Liver (tissue), 9 donors: ENCODE results near the gene TSSK2. TPM values are rescaled to one million over a fixed set of nuclear protein-coding genes. Genes with fewer than 3 reads are reported as not detected.

ENCODE experiments used
- DNase-seq: peaks from one replicate; pipeline ENCODE4 v3.0.0-alpha.2; 2017; ENCODE audit warnings: low spot score
- H3K27ac ChIP-seq, 2 donors: one replicate each; pipeline ENCODE4 v1.7.0; 2013; ENCODE audit warnings: inconsistent platforms in 2 of 2, low read length in 2 of 2, control low read depth in 1 of 2, low read depth in 1 of 2, mild to moderate bottlenecking in 1 of 2
- H3K27me3 ChIP-seq, 4 donors: one replicate each; pipeline versions ENCODE4 v1.6.1 to v1.7.0; 2013; ENCODE audit warnings: low read length in 3 of 4, inconsistent platforms in 1 of 4, mild to moderate bottlenecking in 1 of 4, moderate library complexity in 1 of 4; ENCODE audit not compliant: control insufficient read depth in 4 of 4, insufficient read depth in 4 of 4
- H3K36me3 ChIP-seq, 4 donors: one replicate each; pipeline versions ENCODE4 v1.6.1 to v1.7.0; 2013; ENCODE audit warnings: low read length in 3 of 4, mild to moderate bottlenecking in 3 of 4, low read depth in 1 of 4, moderate library complexity in 1 of 4; ENCODE audit not compliant: control insufficient read depth in 4 of 4, insufficient read depth in 3 of 4
- H3K4me1 ChIP-seq, 4 donors: one replicate each; pipeline versions ENCODE4 v1.6.1 to v1.7.0; 2013; ENCODE audit warnings: low read length in 3 of 4, mild to moderate bottlenecking in 3 of 4, moderate library complexity in 1 of 4; ENCODE audit not compliant: control insufficient read depth in 4 of 4, insufficient read depth in 4 of 4
- H3K4me3 ChIP-seq, 3 donors: one replicate each; pipeline versions ENCODE4 v1.6.1 to v1.7.0; 2013; ENCODE audit warnings: low read length in 3 of 3, control low read depth in 1 of 3, low read depth in 1 of 3, mild to moderate bottlenecking in 1 of 3
- H3K9ac ChIP-seq, 2 donors: one replicate each; pipeline ENCODE4 v1.7.0; 2013; ENCODE audit warnings: low read length in 2 of 2, mild to moderate bottlenecking in 2 of 2, moderate library complexity in 2 of 2, control low read depth in 1 of 2, low read depth in 1 of 2
- H3K9me3 ChIP-seq, 4 donors: one replicate each; pipeline versions ENCODE4 v1.6.1 to v1.7.0; 2013; ENCODE audit warnings: low read length in 3 of 4; ENCODE audit not compliant: control insufficient read depth in 4 of 4
- EGR1 ChIP-seq, 2 donors: IDR thresholded peaks; 2 replicates each; pipeline ENCODE4 v1.6.1; 2016 to 2018; ENCODE audit warnings: antibody characterized with exemption in 2 of 2, low read depth in 2 of 2
- FOXA1 ChIP-seq: IDR thresholded peaks from 2 replicates; pipeline ENCODE4 v1.6.1; 2016; ENCODE audit warnings: antibody characterized with exemption
- FOXA2 ChIP-seq: IDR thresholded peaks from 2 replicates; pipeline ENCODE4 v1.6.1; 2016; ENCODE audit warnings: antibody characterized with exemption
- GABPA ChIP-seq, 2 donors: IDR thresholded peaks in 1 of 2; conservative IDR thresholded peaks in 1 of 2; 2 replicates each; pipeline ENCODE4 v1.6.1; 2016; ENCODE audit warnings: antibody characterized with exemption in 2 of 2, mild to moderate bottlenecking in 1 of 2, moderate library complexity in 1 of 2
- HNF4A ChIP-seq, 2 donors: conservative IDR thresholded peaks; 2 replicates each; pipeline ENCODE4 v1.6.1; 2016; ENCODE audit warnings: antibody characterized with exemption in 2 of 2, mild to moderate bottlenecking in 2 of 2
- HNF4G ChIP-seq: IDR thresholded peaks from 2 replicates; pipeline ENCODE4 v1.6.1; 2016; ENCODE audit warnings: antibody characterized with exemption
- JUND ChIP-seq, 2 donors: IDR thresholded peaks; 2 replicates each; pipeline ENCODE4 v1.6.1; 2016; ENCODE audit warnings: antibody characterized with exemption in 2 of 2
- MAX ChIP-seq: IDR thresholded peaks from 2 replicates; pipeline ENCODE4 v1.6.1; 2016; ENCODE audit warnings: antibody characterized with exemption
- NR2F2 ChIP-seq: IDR thresholded peaks from 2 replicates; pipeline ENCODE4 v1.6.1; 2016; ENCODE audit warnings: antibody characterized with exemption
- RAD21 ChIP-seq, 2 donors: IDR thresholded peaks; 2 replicates each; pipeline ENCODE4 v1.6.1; 2016; ENCODE audit warnings: antibody characterized with exemption in 2 of 2, mild to moderate bottlenecking in 2 of 2
- RXRA ChIP-seq, 2 donors: IDR thresholded peaks; 2 replicates each; pipeline ENCODE4 v1.6.1; 2017 to 2018; ENCODE audit warnings: antibody characterized with exemption in 2 of 2, mild to moderate bottlenecking in 1 of 2
- SP1 ChIP-seq: IDR thresholded peaks from 2 replicates; pipeline ENCODE4 v1.6.1; 2018; ENCODE audit warnings: antibody characterized with exemption, mild to moderate bottlenecking
- TAF1 ChIP-seq: conservative IDR thresholded peaks from 2 replicates; pipeline ENCODE4 v1.6.1; 2016; ENCODE audit warnings: antibody characterized with exemption, mild to moderate bottlenecking
- YY1 ChIP-seq: IDR thresholded peaks from 2 replicates; pipeline ENCODE4 v1.6.1; 2016; ENCODE audit warnings: antibody characterized with exemption, mild to moderate bottlenecking
- ZBTB33 ChIP-seq: IDR thresholded peaks from 2 replicates; pipeline ENCODE4 v1.6.1; 2016; ENCODE audit warnings: antibody characterized with exemption
- WGBS: extraction: QIAGEN DNeasy Blood & Tissue Kit; methylation state at CpG from one replicate; pipeline ENCODE4 v1.1.7; 2013; 5-methylcytosine and 5-hydroxymethylcytosine counted together
- polyA plus RNA-seq, 2 donors: library from polyadenylated mRNA; stranded (reverse) in 1 of 2; unstranded in 1 of 2; fragments of 200-250 nt in 1 of 2; fragments of >200 nt in 1 of 2; fragmentation: Nextera tagmentation in 1 of 2; extraction: Ambion mirVana in 1 of 2; gene quantifications; one replicate each; pipeline versions ENCODE4 v1.2.1 to v1.2.3, GENCODE V29; 2013 to 2015
- total RNA-seq, 2 donors: library from RNA; depleted of rRNA; stranded (reverse); fragments of >200 nt; gene quantifications; one replicate each; pipeline ENCODE4 v1.2.3, GENCODE V29; 2014
- TF ChIP-seq, protein P1 (sequence below): IDR thresholded peaks from 2 replicates; pipeline ENCODE4 v1.6.1; 2016; ENCODE audit warnings: antibody characterized with exemption, mild to moderate bottlenecking
- TF ChIP-seq, protein P2 (sequence below): IDR thresholded peaks from 2 replicates; pipeline ENCODE4 v1.6.1; 2016; ENCODE audit warnings: antibody characterized with exemption
- TF ChIP-seq, protein P3 (sequence below): fragments of 150-350 bp; IDR thresholded peaks from 2 replicates; pipeline ENCODE4 v1.5.1; 2017; ENCODE audit warnings: improper control_type of control experiment, low read depth, low read length; ENCODE audit not compliant: missing input control
- donor health status: healthy.
- donor health status: healthy.
- donor health status: healthy.
- donor health status: healthy.
- donor health status: healthy.

The TSSK2 gene
- total and polyA plus RNA-seq, 4 donors, result 0.08 TPM; not detected in 3

DNA sequence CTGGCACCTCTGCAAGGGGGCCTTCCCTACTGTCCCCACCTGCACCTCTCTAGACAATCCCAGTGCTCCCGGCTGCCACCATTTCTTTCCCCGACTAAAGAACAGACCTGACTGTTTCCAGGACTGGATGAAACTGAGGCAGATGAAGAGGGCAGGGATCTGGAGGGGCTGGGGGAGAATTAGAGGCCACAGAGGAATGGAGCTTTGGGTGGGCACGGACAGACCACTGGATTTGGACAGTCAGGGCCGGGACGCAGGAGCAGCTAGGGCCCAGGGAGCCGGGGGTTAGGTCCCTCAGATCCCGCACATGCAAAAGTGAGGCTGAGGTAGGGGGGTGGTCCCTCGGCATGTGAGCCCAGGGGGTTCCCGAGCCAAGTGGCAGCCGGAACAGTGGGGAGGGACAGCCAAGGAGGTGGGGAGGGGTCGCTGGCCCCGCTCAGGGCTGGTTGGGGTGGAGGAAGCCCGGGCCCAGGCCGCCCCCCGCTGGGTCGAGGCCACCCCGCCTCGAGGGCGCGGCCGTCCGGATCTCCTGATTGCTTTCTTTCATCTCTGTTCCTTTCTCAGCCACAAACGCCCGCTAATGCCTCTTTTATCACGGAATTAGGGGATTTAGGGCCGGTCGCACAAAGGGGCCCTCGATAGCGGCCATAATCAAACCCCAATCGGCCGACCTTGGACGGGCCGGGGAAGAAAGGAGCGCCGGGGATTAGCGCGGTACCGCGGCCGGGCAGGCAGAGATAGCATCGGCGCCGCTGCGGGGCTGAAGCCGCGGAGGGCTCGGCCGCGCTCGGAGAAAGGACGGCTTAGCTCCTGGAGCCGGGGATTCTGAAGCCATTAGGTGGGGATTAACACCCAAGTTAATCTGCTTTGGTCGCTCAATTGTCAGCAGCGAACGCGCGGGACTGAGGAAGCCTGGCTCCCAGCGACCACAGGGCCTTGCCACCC lies 38.2 kb downstream of the TSSK2 start:
- Histone ChIP-seq H3K9me3 (no peaks in the 10 kb centered on the region), H3K27me3 (peaks cover 0 to 9% (median 3%) of the 10 kb centered on the region in 4 donors), H3K36me3 (no peaks in the 10 kb centered on the region), H3K9ac (no peak overlapping the region), H3K4me3 (peak overlapping the region in 1 of 3 donors; percentile 24), H3K27ac (no peak overlapping the region), H3K4me1 (peaks cover 17 to 43% (median 32%) of the 10 kb centered on the region in 4 donors)
- DNase-seq, result no peak
- WGBS, result 7% methylated on average over 58 of the region's 58 CpGs
- TF ChIP-seq, protein P1, sequence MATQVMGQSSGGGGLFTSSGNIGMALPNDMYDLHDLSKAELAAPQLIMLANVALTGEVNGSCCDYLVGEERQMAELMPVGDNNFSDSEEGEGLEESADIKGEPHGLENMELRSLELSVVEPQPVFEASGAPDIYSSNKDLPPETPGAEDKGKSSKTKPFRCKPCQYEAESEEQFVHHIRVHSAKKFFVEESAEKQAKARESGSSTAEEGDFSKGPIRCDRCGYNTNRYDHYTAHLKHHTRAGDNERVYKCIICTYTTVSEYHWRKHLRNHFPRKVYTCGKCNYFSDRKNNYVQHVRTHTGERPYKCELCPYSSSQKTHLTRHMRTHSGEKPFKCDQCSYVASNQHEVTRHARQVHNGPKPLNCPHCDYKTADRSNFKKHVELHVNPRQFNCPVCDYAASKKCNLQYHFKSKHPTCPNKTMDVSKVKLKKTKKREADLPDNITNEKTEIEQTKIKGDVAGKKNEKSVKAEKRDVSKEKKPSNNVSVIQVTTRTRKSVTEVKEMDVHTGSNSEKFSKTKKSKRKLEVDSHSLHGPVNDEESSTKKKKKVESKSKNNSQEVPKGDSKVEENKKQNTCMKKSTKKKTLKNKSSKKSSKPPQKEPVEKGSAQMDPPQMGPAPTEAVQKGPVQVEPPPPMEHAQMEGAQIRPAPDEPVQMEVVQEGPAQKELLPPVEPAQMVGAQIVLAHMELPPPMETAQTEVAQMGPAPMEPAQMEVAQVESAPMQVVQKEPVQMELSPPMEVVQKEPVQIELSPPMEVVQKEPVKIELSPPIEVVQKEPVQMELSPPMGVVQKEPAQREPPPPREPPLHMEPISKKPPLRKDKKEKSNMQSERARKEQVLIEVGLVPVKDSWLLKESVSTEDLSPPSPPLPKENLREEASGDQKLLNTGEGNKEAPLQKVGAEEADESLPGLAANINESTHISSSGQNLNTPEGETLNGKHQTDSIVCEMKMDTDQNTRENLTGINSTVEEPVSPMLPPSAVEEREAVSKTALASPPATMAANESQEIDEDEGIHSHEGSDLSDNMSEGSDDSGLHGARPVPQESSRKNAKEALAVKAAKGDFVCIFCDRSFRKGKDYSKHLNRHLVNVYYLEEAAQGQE, result no peak
- TF ChIP-seq SP1 (no peak), GABPA (IDR thresholded peaks at IDR 0.05 in 1 of 2, conservative IDR thresholded peaks at IDR 0.05 in 1 of 2) (no peak), JUND (IDR thresholded peaks at IDR 0.05) (no peak), RAD21 (IDR thresholded peaks at IDR 0.05) (no peak), ZBTB33 (no peak), MAX (no peak), NR2F2 (no peak), FOXA1 (no peak), EGR1 (IDR thresholded peaks at IDR 0.05; ENCODE audit: low read depth in 2 of 2) (no peak), TAF1 (no peak), YY1 (no peak), HNF4G (no peak), RXRA (IDR thresholded peaks at IDR 0.05) (no peak), HNF4A (conservative IDR thresholded peaks at IDR 0.05) (no peak), FOXA2 (no peak)
- TF ChIP-seq, protein P2, sequence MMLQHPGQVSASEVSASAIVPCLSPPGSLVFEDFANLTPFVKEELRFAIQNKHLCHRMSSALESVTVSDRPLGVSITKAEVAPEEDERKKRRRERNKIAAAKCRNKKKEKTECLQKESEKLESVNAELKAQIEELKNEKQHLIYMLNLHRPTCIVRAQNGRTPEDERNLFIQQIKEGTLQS, result no peak
- TF ChIP-seq, protein P3, sequence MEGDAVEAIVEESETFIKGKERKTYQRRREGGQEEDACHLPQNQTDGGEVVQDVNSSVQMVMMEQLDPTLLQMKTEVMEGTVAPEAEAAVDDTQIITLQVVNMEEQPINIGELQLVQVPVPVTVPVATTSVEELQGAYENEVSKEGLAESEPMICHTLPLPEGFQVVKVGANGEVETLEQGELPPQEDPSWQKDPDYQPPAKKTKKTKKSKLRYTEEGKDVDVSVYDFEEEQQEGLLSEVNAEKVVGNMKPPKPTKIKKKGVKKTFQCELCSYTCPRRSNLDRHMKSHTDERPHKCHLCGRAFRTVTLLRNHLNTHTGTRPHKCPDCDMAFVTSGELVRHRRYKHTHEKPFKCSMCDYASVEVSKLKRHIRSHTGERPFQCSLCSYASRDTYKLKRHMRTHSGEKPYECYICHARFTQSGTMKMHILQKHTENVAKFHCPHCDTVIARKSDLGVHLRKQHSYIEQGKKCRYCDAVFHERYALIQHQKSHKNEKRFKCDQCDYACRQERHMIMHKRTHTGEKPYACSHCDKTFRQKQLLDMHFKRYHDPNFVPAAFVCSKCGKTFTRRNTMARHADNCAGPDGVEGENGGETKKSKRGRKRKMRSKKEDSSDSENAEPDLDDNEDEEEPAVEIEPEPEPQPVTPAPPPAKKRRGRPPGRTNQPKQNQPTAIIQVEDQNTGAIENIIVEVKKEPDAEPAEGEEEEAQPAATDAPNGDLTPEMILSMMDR, result no peak
